Measurements from ENCODE around the gene SGSM2. TPM values are rescaled to one million over a fixed set of nuclear protein-coding genes. Genes with fewer than 3 reads are reported as not detected.
A peak's percentile ranks its signal among the peaks of the same experiment; 100 is the strongest.

SGSM2 gene
- total RNA-seq, 1 donor: 37.3 TPM

DNA sequence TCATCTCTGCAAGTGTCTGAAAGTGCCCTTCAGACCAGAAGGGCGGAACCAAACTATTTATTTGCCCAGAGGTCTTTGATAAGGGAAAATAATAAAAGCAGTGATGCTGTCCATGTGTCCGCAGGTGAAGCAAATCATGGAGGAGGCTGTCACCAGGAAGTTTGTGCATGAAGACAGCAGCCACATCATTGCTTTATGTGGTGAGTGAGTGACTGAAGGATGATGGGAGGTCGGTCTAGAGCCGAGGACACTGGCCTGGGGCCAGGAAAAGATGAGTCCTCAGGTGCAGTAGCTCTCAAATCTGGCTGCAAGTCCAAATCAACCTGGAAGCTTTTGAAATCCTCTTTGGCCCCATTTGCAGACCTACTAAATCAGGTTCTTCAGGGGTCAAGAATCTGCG lies 6.1 kb downstream of the SGSM2 start:
- Histone ChIP-seq H3K27ac (ENCODE audit: low read depth, low read length) (no peak overlapping the region), H3K9me3 (ENCODE audit: low read depth, low read length) (no peaks in the 10 kb centered on the region), H2AFZ (ENCODE audit: low read length) (no peak overlapping the region), H3K27me3 (ENCODE audit: insufficient read depth, low read length) (no peaks in the 10 kb centered on the region), H3K4me1 (ENCODE audit: insufficient read depth, low read length) (peaks cover 12% of the 10 kb centered on the region), H4K20me1 (ENCODE audit: insufficient read depth, low read length) (peaks cover 23% of the 10 kb centered on the region), H3K36me3 (ENCODE audit: insufficient read depth, low read length) (peaks cover 10% of the 10 kb centered on the region), H3K79me2 (ENCODE audit: insufficient read depth, low read length) (peaks cover 5% of the 10 kb centered on the region), H3K4me2 (ENCODE audit: insufficient read depth, low read length) (no peak overlapping the region), H3K4me3 (ENCODE audit: insufficient read depth, low read length) (no peak overlapping the region)
- TF ChIP-seq CTCF (IDR thresholded peaks at IDR 0.05; ENCODE audit: extremely low read depth, low read depth, low read length): no peak
- peak; percentile 41 for DNase-seq (ENCODE audit: insufficient read length, low spot score, missing footprints)

DNA sequence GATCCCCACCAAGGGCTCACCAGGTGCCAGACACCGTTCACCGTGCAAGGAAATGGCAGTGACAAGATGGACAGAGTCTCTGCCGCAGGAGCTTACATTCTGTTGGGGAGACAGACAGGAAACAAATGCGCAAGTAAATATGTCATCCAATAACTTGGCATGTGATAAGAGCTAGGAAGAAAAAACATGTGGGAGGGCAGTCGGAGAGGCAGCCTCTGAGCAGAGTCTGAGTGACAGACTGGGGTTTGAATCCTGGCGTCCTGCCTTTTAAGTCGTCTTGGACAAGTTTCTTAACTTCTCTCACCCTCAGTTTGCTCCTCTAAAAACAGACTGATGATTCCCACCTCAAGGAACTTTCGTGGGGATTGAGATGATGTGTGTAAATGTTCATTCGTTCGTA lies 7.2 kb downstream of the SGSM2 start:
- no peak overlapping the region for H3K4me3 ChIP-seq (ENCODE audit: insufficient read depth, low read length)
- TF ChIP-seq CTCF (IDR thresholded peaks at IDR 0.05; ENCODE audit: extremely low read depth, low read depth, low read length): no peak
- no peak overlapping the region for H2AFZ ChIP-seq (ENCODE audit: low read length)
- no peaks in the 10 kb centered on the region for H3K27me3 ChIP-seq (ENCODE audit: insufficient read depth, low read length)
- H3K4me1 ChIP-seq (ENCODE audit: insufficient read depth, low read length): peaks cover 12% of the 10 kb centered on the region
- H3K9me3 ChIP-seq (ENCODE audit: low read depth, low read length): no peaks in the 10 kb centered on the region
- no peak overlapping the region for H3K27ac ChIP-seq (ENCODE audit: low read depth, low read length)
- H4K20me1 ChIP-seq (ENCODE audit: insufficient read depth, low read length): peaks cover 25% of the 10 kb centered on the region
- peak; percentile 44 for DNase-seq (ENCODE audit: insufficient read length, low spot score, missing footprints)
- H3K36me3 ChIP-seq (ENCODE audit: insufficient read depth, low read length): peaks cover 10% of the 10 kb centered on the region
- H3K4me2 ChIP-seq (ENCODE audit: insufficient read depth, low read length): no peak overlapping the region
- no peaks in the 10 kb centered on the region for H3K79me2 ChIP-seq (ENCODE audit: insufficient read depth, low read length)

- Histone ChIP-seq H3K4me1 (ENCODE audit: insufficient read depth, low read length) (peaks cover 12% of the 10 kb centered on the region), H3K36me3 (ENCODE audit: insufficient read depth, low read length) (peaks cover 10% of the 10 kb centered on the region), H3K27ac (ENCODE audit: low read depth, low read length) (no peak overlapping the region), H3K9me3 (ENCODE audit: low read depth, low read length) (no peaks in the 10 kb centered on the region), H4K20me1 (ENCODE audit: insufficient read depth, low read length) (peaks cover 19% of the 10 kb centered on the region), H3K4me3 (ENCODE audit: insufficient read depth, low read length) (no peak overlapping the region), H3K79me2 (ENCODE audit: insufficient read depth, low read length) (no peaks in the 10 kb centered on the region), H3K4me2 (ENCODE audit: insufficient read depth, low read length) (no peak overlapping the region), H3K27me3 (ENCODE audit: insufficient read depth, low read length) (no peaks in the 10 kb centered on the region), H2AFZ (ENCODE audit: low read length) (no peak overlapping the region)
- peak; percentile 27 for DNase-seq (ENCODE audit: insufficient read length, low spot score, missing footprints)
- TF ChIP-seq CTCF (IDR thresholded peaks at IDR 0.05; ENCODE audit: extremely low read depth, low read depth, low read length): no peak
These were observed 9.2 kb downstream of the SGSM2 start for GRCh38 chr17:2346475-2346874.

DNA sequence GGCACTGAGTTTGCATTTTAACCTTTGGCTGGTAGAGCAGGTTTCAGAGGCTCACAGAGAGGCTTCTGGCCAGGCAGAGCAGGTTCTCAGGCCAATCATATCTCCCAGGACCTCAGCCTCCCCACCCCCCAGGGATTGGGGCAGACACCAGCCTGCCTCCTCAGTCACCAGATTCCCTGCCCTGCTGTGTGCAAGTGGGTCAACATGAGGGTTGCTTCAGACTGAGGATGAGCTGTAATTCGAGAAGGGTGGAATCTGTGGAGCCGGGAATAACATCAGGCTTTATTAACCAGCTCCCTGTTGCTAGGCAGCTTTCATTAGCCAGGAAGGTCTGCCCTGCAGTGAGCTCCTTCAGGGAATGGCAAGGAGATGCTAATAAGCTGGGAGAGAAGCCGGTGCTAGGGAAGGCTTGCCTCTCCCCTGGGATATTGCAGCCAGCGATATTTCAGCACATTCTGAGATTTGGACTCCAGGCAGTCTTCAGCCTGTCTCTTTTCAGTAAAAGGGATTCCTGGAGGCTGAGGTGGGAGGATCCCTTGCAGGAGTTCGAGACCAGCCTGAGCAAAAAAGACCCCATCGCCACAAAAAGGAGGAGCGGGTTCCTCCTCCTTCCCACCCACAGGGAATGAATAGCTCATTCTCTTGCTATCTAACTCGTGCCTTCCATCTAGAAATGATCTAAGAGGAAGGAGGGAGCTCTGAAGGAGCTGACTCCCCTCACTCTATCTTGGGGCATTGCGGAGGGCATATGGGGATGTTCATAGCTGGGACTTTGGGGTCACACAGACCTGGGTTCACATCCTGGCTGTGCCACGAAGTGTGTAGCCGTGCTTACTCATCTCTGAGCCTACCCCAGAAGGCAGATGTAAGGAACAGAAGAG lies 10.7 kb downstream of the SGSM2 start:
- peaks cover 10% of the 10 kb centered on the region for H3K36me3 ChIP-seq (ENCODE audit: insufficient read depth, low read length)
- H3K4me2 ChIP-seq (ENCODE audit: insufficient read depth, low read length): peak overlapping the region; percentile 8
- peaks cover 12% of the 10 kb centered on the region for H3K4me1 ChIP-seq (ENCODE audit: insufficient read depth, low read length)
- H3K27ac ChIP-seq (ENCODE audit: low read depth, low read length): no peak overlapping the region
- H4K20me1 ChIP-seq (ENCODE audit: insufficient read depth, low read length): peaks cover 23% of the 10 kb centered on the region
- DNase-seq (ENCODE audit: insufficient read length, low spot score, missing footprints): peak; percentile 97
- H3K27me3 ChIP-seq (ENCODE audit: insufficient read depth, low read length): no peaks in the 10 kb centered on the region
- H3K4me3 ChIP-seq (ENCODE audit: insufficient read depth, low read length): no peak overlapping the region
- no peaks in the 10 kb centered on the region for H3K79me2 ChIP-seq (ENCODE audit: insufficient read depth, low read length)
- TF ChIP-seq CTCF (IDR thresholded peaks at IDR 0.05; ENCODE audit: extremely low read depth, low read depth, low read length): no peak
- no peaks in the 10 kb centered on the region for H3K9me3 ChIP-seq (ENCODE audit: low read depth, low read length)
- H2AFZ ChIP-seq (ENCODE audit: low read length): no peak overlapping the region
